K562 (cell line): ENCODE measurements around the gene KRTAP10-8. TPM values are rescaled to one million over a fixed set of nuclear protein-coding genes. Genes with fewer than 3 reads are reported as not detected.
A peak's percentile ranks its signal among the peaks of the same experiment; 100 is the strongest.

ENCODE experiments used
- ATAC-seq: fragments of 200-7000 bp; cut with Tn5 transposase; 3 replicates; pipeline ENCODE4 v1.9.1; 2020; ENCODE audit warnings: moderate library complexity
- BruUV-seq: library from RNA; stranded (reverse); fragments of 400-500 nt; replicated peaks from 2 replicates; lab custom pipeline; 2021; lab: Mats Ljungman, UMichigan
- CTCF ChIA-PET: fragments of 300-600 bp; formaldehyde crosslinking; extraction: SDS; loops from one replicate; lab custom pipeline; 2021; ENCODE audit warnings: low intra/inter-chr PET ratio; lab: Yijun Ruan, JAX
- POLR2A ChIA-PET: fragments of 300-600, 350-650 bp; sonication (Branson Sonifier 250); formaldehyde crosslinking; extraction: SDS; loops from one replicate; lab custom pipeline; 2021; ENCODE audit warnings: antibody characterized with exemption, inconsistent platforms; lab: Yijun Ruan, JAX
- DNase-seq, 4 experiments: peaks; one replicate each; pipeline versions ENCODE4 v3.0.0 to v3.0.0-alpha.2; 2011 to 2018; ENCODE audit warnings: low spot score in 3 of 4, mixed read lengths in 3 of 4; ENCODE audit errors: extremely low read depth in 1 of 4
- FAIRE-seq: peaks from 2 replicates; lab custom pipeline; 2011; peaks lifted over from hg19 to GRCh38; lab: Jason Lieb, UNC
- H2AFZ ChIP-seq: 2 replicates; pipeline ENCODE4 v1.6.0; 2011; ENCODE audit warnings: low read depth, low read length, control low read depth, inconsistent platforms
- H3K27ac ChIP-seq: fragments of 200-600 bp; 3 replicates; pipeline ENCODE4 v1.8.0; 2011; ENCODE audit warnings: low read depth, mild to moderate bottlenecking, control low read depth, inconsistent platforms, low read length, moderate library complexity, mixed read lengths; ENCODE audit errors: extremely low read depth
- H3K27me3 ChIP-seq, 2 experiments: fragments of 300-600 bp in 1 of 2; 2 replicates in 1 of 2; 3 replicates in 1 of 2; pipeline versions ENCODE4 v1.6.0 to v1.8.0; 2011; ENCODE audit warnings: inconsistent platforms in 2 of 2, low read length in 2 of 2, mild to moderate bottlenecking in 1 of 2, mixed read lengths in 1 of 2, moderate library complexity in 1 of 2; ENCODE audit not compliant: control insufficient read depth in 2 of 2, insufficient read depth in 2 of 2
- H3K36me3 ChIP-seq: fragments of 300-600 bp; 3 replicates; pipeline ENCODE4 v1.8.0; 2011; ENCODE audit warnings: mild to moderate bottlenecking, low read length, inconsistent platforms; ENCODE audit not compliant: control insufficient read depth, insufficient read depth
- H3K4me1 ChIP-seq, 2 experiments: fragments of 200-600 bp in 1 of 2; replicated peaks in 1 of 2; 2 replicates in 1 of 2; 3 replicates in 1 of 2; pipeline versions ENCODE4 v1.5.1 to v1.8.0; 2011; ENCODE audit warnings: inconsistent platforms in 2 of 2, low read length in 2 of 2, mild to moderate bottlenecking in 1 of 2, mixed read lengths in 1 of 2, moderate library complexity in 1 of 2; ENCODE audit not compliant: control insufficient read depth in 2 of 2, insufficient read depth in 2 of 2
- H3K4me2 ChIP-seq: 2 replicates; pipeline ENCODE4 v1.6.1; 2011; ENCODE audit warnings: low read length, control low read depth, inconsistent platforms, mixed read lengths; ENCODE audit not compliant: insufficient read depth
- H3K4me3 ChIP-seq: fragments of 200-600 bp; sonication (generic), shearing (Covaris generic); 2 replicates; pipeline ENCODE4 v1.5.1; 2016; ENCODE audit warnings: control low read depth, inconsistent platforms
- H3K79me2 ChIP-seq: fragments of 200-600 bp; 3 replicates; pipeline ENCODE4 v1.8.0; 2011; ENCODE audit warnings: low read length, inconsistent platforms; ENCODE audit not compliant: control insufficient read depth, insufficient read depth
- H3K9ac ChIP-seq, 2 experiments: 2 replicates each; pipeline versions ENCODE4 v1.6.0 to v1.6.1; 2011; ENCODE audit warnings: low read depth in 2 of 2, low read length in 2 of 2, control low read depth in 1 of 2, inconsistent platforms in 1 of 2, mild to moderate bottlenecking in 1 of 2, mixed read lengths in 1 of 2; ENCODE audit not compliant: insufficient read depth in 1 of 2
- H3K9me1 ChIP-seq: one replicate; pipeline ENCODE4 v1.6.0; 2011; ENCODE audit warnings: inconsistent platforms, mild to moderate bottlenecking, low read length, moderate library complexity; ENCODE audit not compliant: control insufficient read depth, insufficient read depth
- H3K9me3 ChIP-seq: replicated peaks from 2 replicates; pipeline ENCODE4 v1.5.1; 2011; ENCODE audit warnings: low read depth, low read length, inconsistent platforms; ENCODE audit not compliant: control insufficient read depth, insufficient read depth
- H4K20me1 ChIP-seq: replicated peaks from 2 replicates; pipeline ENCODE4 v1.6.1; 2011; ENCODE audit warnings: low read length, inconsistent platforms, mixed read lengths; ENCODE audit not compliant: control insufficient read depth, insufficient read depth
- ATF1 ChIP-seq, 2 experiments: fragments of 450-650 bp in 1 of 2; IDR thresholded peaks; 2 replicates each; pipeline ENCODE4 v1.6.1; 2016; ENCODE audit warnings: missing compliant biosample characterization in 1 of 2, missing genetic modification characterization in 1 of 2
- BHLHE40 ChIP-seq: IDR thresholded peaks from 2 replicates; pipeline ENCODE4 v1.6.1; 2011; ENCODE audit warnings: low read length, improper control_type of control experiment
- CREM ChIP-seq: IDR thresholded peaks from 2 replicates; pipeline ENCODE4 v1.6.1; 2014; ENCODE audit warnings: antibody characterized with exemption, low read depth
- OTX1 ChIP-seq: fragments of 450-650 bp; formaldehyde crosslinking; IDR thresholded peaks from 2 replicates; pipeline ENCODE4 v1.4.0; 2022; ENCODE audit warnings: mild to moderate bottlenecking
- WGBS: fragments of 100-300 bp; shearing (Covaris generic); methylation state at CpG from one replicate; pipeline ENCODE4 v1.1.6; 2016; ENCODE audit warnings: low coverage, mixed read lengths; ENCODE audit not compliant: insufficient coverage; ENCODE audit errors: missing lambda C conversion rate; 5-methylcytosine and 5-hydroxymethylcytosine counted together
- in situ Hi-C: fragments of 300-500 bp; cut with MboI; formaldehyde crosslinking; loops from 4 replicates; pipeline ENCODE4 v1.15.0; 2018; ENCODE audit warnings: inconsistent platforms, mixed read lengths
- intact Hi-C: fragments of 100-400 bp; cut with micrococcal nuclease; formaldehyde crosslinking; loops from 2 replicates; pipeline ENCODE4 v1.14.2; 2022
- polyA plus RNA-seq, 8 experiments: library from polyadenylated mRNA; depleted of rRNA in 4 of 8; stranded (reverse) in 5 of 8; unstranded in 3 of 8; fragments of >200 nt; fragmentation: Nextera tagmentation in 2 of 8; fragmentation: Illumina TruSeq in 1 of 8; extraction: Ambion mirVana in 2 of 8; extraction: Trizol in 1 of 8; gene quantifications; 2 replicates each; pipeline versions ENCODE4 v1.2.1 to v1.2.3, GENCODE V29; 2011 to 2014; ENCODE audit warnings: inconsistent platforms in 1 of 8, missing spikeins in 1 of 8
- total RNA-seq, 7 experiments: library from RNA; depleted of rRNA in 6 of 7; stranded (reverse); fragments of >200 nt in 6 of 7; fragmentation: Illumina TruSeq in 2 of 7; extraction: Trizol in 2 of 7; gene quantifications; 2 replicates each; pipeline versions ENCODE4 v1.2.1 to v1.2.3, GENCODE V29; 2011 to 2021; ENCODE audit warnings: low replicate concordance in 1 of 7
- TF ChIP-seq, protein P1 (sequence below): fragments of 250-450 bp; sonication (Bioruptor Pico); IDR thresholded peaks from 2 replicates; pipeline ENCODE4 v1.8.0; 2021; ENCODE audit warnings: moderate library complexity, mild to moderate bottlenecking, inconsistent platforms
- TF ChIP-seq, protein P2 (sequence below): sonication (generic); formaldehyde crosslinking; IDR thresholded peaks from 2 replicates; pipeline ENCODE4 v1.9.0; 2022; ENCODE audit warnings: mild to moderate bottlenecking, missing genetic modification reagents
- TF ChIP-seq, protein P3 (sequence below), 2 experiments: fragments of 450-650 bp in 1 of 2; sonication (generic) in 1 of 2; formaldehyde crosslinking in 1 of 2; IDR thresholded peaks; 2 replicates each; pipeline versions ENCODE4 v1.7.1 to v1.9.0; 2016 to 2022; ENCODE audit warnings: inconsistent platforms in 1 of 2, mild to moderate bottlenecking in 1 of 2, missing genetic modification reagents in 1 of 2
- TF ChIP-seq, protein P4 (sequence below): sonication (generic); formaldehyde crosslinking; IDR thresholded peaks from 2 replicates; pipeline ENCODE4 v1.5.0; 2020; ENCODE audit warnings: missing genetic modification reagents

KRTAP10-8 gene
- total and polyA plus RNA-seq, 9 of the 15 experiments (the other 6 are each of a cell fraction or from before 2014, with no cell fraction given) = not detected

DNA sequence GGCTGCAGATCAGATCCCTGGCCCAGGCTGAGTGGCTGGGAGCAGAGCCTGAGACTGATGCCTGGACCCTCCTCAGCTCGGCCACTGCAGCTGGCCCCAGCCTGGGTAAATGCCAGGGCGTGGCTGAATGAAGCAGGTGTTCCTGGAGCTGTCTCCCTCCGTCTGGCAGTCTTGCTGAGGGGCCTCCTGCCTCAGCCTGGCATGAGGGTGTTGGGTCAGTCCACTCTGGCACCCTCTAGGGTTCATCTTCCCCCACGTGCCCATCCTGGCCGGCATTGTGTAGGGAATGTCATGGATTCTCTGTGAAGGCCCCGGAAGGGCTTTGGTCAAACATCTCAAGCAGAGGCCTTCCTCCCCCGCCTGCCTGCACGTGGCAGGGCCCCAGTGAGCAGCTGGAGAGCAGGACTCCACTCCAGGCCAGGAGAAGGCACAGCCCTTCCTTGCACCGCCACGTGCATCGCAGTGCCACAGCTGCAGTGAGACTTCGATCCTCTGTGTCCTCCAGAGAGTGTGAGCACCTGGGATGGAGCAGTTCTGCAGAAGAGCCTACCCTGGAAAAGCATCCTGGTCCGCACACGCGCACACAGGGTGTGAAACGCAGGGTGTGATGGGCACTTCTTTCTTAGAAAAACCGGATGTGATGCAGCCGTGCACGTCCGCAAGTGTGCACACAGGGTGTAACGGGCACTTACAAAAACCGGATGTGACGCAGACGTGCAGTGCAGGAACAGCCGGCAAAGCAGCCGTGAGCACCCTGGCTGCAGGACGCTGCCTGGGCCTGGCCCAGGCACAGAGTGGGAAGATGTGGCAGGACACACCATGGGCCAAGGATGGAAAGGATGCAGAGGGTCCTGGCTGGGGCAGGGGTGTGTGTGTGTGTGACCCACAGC lies 43.0 kb upstream of the KRTAP10-8 start:
- ATAC-seq (peak; percentile 70), DNase-seq (peak in 3 of 4 experiments; percentile 37 to 41 (median 38)), FAIRE-seq (no peak)
- no peaks in the 10 kb centered on the region for H3K9me3 ChIP-seq
- POLR2A ChIA-PET = interaction anchor here (0.6 kb wide), 1 partner anchor 42 kb away, joined by 3 read pairs; no protein-coding TSS in a partner anchor
- no peaks in the 10 kb centered on the region for H4K20me1 ChIP-seq
- H3K36me3 ChIP-seq = no peaks in the 10 kb centered on the region
- H3K9me1 ChIP-seq = no peaks in the 10 kb centered on the region
- H3K4me1 ChIP-seq = peaks cover 0 to 20% of the 10 kb centered on the region in 2 experiments; a peak in 1 of 5 replicates
- BruUV-seq = no TSS peak
- intact Hi-C loops (no loop called here), in situ Hi-C loops (no loop called here)
- no peak overlapping the region for H3K9ac ChIP-seq
- no peak overlapping the region for H3K27ac ChIP-seq
- peaks cover 20 to 34% of the 10 kb centered on the region in 2 experiments; a peak in 3 of 5 replicates for H3K27me3 ChIP-seq
- CTCF ChIA-PET = no interaction called here
- H3K79me2 ChIP-seq = no peaks in the 10 kb centered on the region
- peak overlapping the region; percentile 49; the same call in 1 of the 2 replicates for H2AFZ ChIP-seq
- no peak overlapping the region for H3K4me3 ChIP-seq
- 4% methylated on average over 27 of the region's 27 CpGs for WGBS
- peak overlapping the region; percentile 8; the same call in 1 of the 2 replicates for H3K4me2 ChIP-seq
- TF ChIP-seq, protein P1, sequence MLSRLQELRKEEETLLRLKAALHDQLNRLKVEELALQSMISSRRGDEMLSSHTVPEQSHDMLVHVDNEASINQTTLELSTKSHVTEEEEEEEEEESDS = no peak
- peak; percentile 82 for TF ChIP-seq BHLHE40
- TF ChIP-seq, protein P2, sequence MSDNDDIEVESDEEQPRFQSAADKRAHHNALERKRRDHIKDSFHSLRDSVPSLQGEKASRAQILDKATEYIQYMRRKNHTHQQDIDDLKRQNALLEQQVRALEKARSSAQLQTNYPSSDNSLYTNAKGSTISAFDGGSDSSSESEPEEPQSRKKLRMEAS (CRISPR knock-in tag) = peak; percentile 40; the same call in 1 of the 2 replicates
- no peak for TF ChIP-seq ATF1 (CRISPR knock-in tag; IDR thresholded peaks at IDR 0.05)
- TF ChIP-seq ATF1 (tag; IDR thresholded peaks at IDR 0.05) = peak; percentile 84
- TF ChIP-seq OTX1 (CRISPR knock-in tag) = no peak
- TF ChIP-seq, protein P3, sequence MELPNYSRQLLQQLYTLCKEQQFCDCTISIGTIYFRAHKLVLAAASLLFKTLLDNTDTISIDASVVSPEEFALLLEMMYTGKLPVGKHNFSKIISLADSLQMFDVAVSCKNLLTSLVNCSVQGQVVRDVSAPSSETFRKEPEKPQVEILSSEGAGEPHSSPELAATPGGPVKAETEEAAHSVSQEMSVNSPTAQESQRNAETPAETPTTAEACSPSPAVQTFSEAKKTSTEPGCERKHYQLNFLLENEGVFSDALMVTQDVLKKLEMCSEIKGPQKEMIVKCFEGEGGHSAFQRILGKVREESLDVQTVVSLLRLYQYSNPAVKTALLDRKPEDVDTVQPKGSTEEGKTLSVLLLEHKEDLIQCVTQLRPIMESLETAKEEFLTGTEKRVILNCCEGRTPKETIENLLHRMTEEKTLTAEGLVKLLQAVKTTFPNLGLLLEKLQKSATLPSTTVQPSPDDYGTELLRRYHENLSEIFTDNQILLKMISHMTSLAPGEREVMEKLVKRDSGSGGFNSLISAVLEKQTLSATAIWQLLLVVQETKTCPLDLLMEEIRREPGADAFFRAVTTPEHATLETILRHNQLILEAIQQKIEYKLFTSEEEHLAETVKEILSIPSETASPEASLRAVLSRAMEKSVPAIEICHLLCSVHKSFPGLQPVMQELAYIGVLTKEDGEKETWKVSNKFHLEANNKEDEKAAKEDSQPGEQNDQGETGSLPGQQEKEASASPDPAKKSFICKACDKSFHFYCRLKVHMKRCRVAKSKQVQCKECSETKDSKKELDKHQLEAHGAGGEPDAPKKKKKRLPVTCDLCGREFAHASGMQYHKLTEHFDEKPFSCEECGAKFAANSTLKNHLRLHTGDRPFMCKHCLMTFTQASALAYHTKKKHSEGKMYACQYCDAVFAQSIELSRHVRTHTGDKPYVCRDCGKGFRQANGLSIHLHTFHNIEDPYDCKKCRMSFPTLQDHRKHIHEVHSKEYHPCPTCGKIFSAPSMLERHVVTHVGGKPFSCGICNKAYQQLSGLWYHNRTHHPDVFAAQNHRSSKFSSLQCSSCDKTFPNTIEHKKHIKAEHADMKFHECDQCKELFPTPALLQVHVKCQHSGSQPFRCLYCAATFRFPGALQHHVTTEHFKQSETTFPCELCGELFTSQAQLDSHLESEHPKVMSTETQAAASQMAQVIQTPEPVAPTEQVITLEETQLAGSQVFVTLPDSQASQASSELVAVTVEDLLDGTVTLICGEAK (IDR thresholded peaks at IDR 0.05) = peak; percentile 86
- TF ChIP-seq, protein P3 (CRISPR knock-in tag; IDR thresholded peaks at IDR 0.05) = no peak
- TF ChIP-seq, protein P4, sequence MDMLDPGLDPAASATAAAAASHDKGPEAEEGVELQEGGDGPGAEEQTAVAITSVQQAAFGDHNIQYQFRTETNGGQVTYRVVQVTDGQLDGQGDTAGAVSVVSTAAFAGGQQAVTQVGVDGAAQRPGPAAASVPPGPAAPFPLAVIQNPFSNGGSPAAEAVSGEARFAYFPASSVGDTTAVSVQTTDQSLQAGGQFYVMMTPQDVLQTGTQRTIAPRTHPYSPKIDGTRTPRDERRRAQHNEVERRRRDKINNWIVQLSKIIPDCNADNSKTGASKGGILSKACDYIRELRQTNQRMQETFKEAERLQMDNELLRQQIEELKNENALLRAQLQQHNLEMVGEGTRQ = 0 out of 2 replicates have a peak, but pooled peaks have one; percentile 21
- peak; percentile 89 for TF ChIP-seq CREM
